Measurements from ENCODE around the gene HACD1. TPM values are rescaled to one million over a fixed set of nuclear protein-coding genes. Genes with fewer than 3 reads are reported as not detected.

HACD1 gene
- total RNA-seq, 1 donor from 2014 or later: 41.6 TPM

DNA sequence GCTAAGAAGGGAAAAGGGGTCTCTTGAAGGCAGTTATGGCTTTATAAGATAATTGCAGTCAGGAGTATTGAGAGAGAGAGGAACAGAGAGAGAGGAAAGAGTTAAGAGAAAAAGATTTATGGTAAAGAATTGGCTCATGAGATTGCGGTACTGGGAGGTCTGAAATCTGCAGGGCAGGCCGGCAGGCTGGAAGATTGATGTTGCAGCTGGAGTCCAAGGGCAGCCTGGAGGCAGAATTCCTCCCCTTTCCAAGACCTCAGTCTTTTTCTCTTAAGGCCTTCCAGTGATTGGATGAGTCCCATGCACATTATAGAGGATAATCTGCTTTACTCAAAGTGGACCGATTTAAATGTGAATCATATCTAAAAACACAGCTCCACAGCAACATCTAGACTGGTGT is 68.4 kb downstream of the HACD1 start:
- intact Hi-C loops (cut with DNase I): no loop called here
- no peaks in the 10 kb centered on the region for H3K4me1 ChIP-seq
- H3K4me3 ChIP-seq: no peak overlapping the region
- no peaks in the 10 kb centered on the region for H3K36me3 ChIP-seq
- no peaks in the 10 kb centered on the region for H3K27me3 ChIP-seq
- H3K9me3 ChIP-seq: no peaks in the 10 kb centered on the region
- no peak for DNase-seq (ENCODE audit: low spot score in 2 of 2)
- H3K27ac ChIP-seq: no peak overlapping the region
- TF ChIP-seq CTCF (IDR thresholded peaks at IDR 0.05): no peak

- DNase-seq (ENCODE audit: low spot score in 2 of 2): no peak
- no peak overlapping the region for H3K27ac ChIP-seq
- intact Hi-C loops (cut with DNase I): no loop called here
These were observed 69.0 kb downstream of the HACD1 start for GRCh38 chr10:17548162-17548561.

DNA sequence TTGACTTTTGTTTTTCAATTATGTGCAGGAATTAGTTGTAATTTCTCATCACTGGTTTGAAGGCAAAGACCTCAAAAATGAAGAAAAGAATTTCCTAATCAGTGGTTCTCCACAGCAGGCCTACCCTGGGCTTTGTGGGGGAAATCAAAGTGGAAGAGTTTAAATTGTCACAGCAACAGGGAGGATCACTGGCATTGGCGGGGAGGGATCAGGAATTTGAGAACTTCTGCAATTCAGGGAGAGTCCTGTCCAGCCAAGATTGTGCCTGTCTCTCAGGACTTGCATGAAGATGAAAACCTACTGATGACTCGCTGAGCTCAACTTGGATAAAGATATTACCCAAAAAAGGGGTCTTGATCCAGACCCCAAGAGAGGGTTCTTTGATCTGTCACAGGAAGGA is 70.1 kb downstream of the HACD1 start:
- intact Hi-C loops (cut with DNase I): no loop called here
- no peak for DNase-seq (ENCODE audit: low spot score in 2 of 2)
- no peak overlapping the region for H3K4me3 ChIP-seq
- H3K4me1 ChIP-seq: no peaks in the 10 kb centered on the region
- no peaks in the 10 kb centered on the region for H3K36me3 ChIP-seq
- H3K27ac ChIP-seq: no peak overlapping the region
- H3K9me3 ChIP-seq: no peaks in the 10 kb centered on the region
- TF ChIP-seq CTCF (IDR thresholded peaks at IDR 0.05): no peak
- H3K27me3 ChIP-seq: no peaks in the 10 kb centered on the region

More at GRCh38 chr10:17548162-17548561, 69.0 kb downstream of the HACD1 start:
- TF ChIP-seq CTCF (IDR thresholded peaks at IDR 0.05): no peak
- H3K4me1 ChIP-seq: no peaks in the 10 kb centered on the region
- no peaks in the 10 kb centered on the region for H3K27me3 ChIP-seq
- no peaks in the 10 kb centered on the region for H3K36me3 ChIP-seq
- no peak overlapping the region for H3K4me3 ChIP-seq
- no peaks in the 10 kb centered on the region for H3K9me3 ChIP-seq

DNA sequence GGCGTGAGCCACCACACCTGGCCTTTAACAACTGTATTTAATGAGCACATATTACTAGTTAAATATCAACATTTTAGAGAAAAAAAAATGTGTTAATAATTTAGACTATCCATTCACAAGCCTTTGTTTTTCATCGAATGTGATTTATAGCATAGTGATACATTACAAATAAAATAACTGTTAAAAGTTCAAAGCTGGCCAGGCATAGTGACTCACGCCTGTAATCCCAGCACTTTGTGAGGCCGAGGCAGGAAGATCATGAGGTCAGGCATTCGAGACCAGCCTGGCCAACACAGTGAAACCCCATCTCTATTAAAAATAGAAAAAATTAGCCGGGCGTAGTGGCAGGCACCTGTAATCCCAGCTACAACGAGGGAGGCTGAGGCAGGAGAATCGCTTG is 72.7 kb downstream of the HACD1 start:
- H3K36me3 ChIP-seq: no peaks in the 10 kb centered on the region
- intact Hi-C loops (cut with DNase I): no loop called here
- TF ChIP-seq CTCF (IDR thresholded peaks at IDR 0.05): no peak
- H3K4me3 ChIP-seq: no peak overlapping the region
- no peak for DNase-seq (ENCODE audit: low spot score in 2 of 2)
- H3K27ac ChIP-seq: no peak overlapping the region
- H3K4me1 ChIP-seq: no peaks in the 10 kb centered on the region
- H3K9me3 ChIP-seq: no peaks in the 10 kb centered on the region
- no peaks in the 10 kb centered on the region for H3K27me3 ChIP-seq

Other genes with a start within 250 kb of the HACD1 start
- not detected for gene ST8SIA6, start 162.8 kb downstream of the HACD1 start, total RNA-seq
- 1.5 TPM for gene STAM, start 26.8 kb upstream of the HACD1 start, total RNA-seq
- not detected for gene TMEM236, start 134.8 kb upstream of the HACD1 start, total RNA-seq
- gene MRC1, start 192.0 kb upstream of the HACD1 start, total RNA-seq: 15.1 TPM